DMS153 treated with DMSO at 0.1 percent for 48 hours (cell line): ENCODE measurements around the gene ZFP64.
A peak's percentile ranks its signal among the peaks of the same experiment; 100 is the strongest.
"Not testable (repeated sequence)": the region's sequence is repeated elsewhere in the genome, so short reads cannot be mapped to it uniquely, and the experiment has no call there.

Source experiments
- DNase-seq: peaks from one replicate; lab custom pipeline; 2025; ENCODE audit not compliant: unreplicated experiment; lab: John Stamatoyannopoulos, UW

Gene ZFP64

DNA sequence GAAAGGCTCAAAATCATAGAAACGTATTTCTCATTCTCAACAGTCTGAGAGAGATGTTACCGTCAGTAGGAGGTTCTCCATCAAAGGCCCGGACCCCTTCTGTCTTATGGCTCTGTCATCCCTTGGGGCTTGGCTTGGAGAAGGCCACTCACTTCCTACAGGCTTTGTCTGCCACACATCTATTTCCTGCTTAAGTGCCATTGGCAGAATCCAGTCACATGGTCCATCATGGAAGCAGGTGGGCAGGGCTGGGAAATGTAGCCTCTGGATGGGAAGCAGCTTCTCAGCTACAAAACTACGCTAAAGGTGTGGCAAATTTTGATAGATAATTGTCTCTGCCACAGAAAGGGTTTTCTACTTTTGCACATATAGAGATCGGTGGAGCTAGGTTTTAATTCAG is 12.6 kb upstream of the ZFP64 start:
- no peak for DNase-seq

DNA sequence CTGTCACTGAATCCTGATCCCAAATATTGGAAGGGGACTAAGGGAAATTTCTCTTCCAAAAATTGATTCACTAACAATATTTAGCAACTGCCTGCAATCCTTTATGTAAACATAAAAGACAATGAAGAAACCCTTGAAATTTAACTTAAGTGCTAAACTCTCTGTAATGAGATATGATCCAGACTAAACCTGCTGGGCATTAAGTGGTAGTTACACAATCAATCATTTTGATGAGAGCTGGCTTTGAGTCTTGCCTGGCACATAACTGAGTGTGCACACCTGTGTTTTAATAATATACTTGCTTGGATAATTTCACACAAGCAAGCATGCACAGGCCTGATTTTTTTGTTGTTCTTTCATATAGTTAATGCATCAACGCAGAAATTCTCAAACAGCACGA is 9.8 kb upstream of the ZFP64 start:
- peak; percentile 70 for DNase-seq

DNA sequence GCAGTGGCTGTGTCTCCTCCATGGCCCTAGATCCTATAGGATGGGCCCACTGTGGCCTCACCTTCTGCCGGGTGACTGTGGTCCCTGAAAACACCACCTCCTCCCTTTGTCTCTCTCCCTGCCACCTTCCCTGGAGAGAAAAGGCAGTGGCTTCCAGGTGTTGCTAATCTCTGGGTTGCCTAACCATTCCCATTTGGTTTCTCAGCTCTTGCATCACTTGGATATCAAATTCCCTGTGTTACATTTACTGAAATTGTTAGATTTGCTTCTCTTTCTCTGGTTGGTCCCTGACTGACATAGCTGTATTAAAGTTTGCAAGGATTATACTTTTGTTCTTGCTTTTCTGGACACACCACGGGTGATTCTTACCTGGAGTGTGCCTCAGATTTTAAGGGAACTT is 9.3 kb upstream of the ZFP64 start:
- DNase-seq: no peak

DNA sequence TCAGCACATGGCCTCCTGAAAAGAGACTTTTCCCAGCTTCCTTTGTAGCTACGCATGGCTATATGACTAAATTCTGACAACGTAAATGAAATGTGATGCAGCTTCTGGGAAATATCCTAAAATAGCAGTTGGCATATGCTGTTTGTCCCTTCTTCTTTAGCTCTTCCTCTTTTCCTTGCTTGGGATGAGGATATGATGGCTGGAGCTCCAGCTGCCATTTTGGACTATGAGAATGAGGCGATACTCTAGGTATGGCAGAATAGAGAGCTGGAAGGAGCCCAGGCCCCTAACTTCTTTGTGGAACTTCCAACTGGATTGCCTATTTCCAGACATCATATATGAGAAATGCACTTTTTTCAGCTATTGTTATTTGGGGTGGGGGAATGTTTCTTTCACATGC is 5.3 kb upstream of the ZFP64 start:
- no peak for DNase-seq

DNA sequence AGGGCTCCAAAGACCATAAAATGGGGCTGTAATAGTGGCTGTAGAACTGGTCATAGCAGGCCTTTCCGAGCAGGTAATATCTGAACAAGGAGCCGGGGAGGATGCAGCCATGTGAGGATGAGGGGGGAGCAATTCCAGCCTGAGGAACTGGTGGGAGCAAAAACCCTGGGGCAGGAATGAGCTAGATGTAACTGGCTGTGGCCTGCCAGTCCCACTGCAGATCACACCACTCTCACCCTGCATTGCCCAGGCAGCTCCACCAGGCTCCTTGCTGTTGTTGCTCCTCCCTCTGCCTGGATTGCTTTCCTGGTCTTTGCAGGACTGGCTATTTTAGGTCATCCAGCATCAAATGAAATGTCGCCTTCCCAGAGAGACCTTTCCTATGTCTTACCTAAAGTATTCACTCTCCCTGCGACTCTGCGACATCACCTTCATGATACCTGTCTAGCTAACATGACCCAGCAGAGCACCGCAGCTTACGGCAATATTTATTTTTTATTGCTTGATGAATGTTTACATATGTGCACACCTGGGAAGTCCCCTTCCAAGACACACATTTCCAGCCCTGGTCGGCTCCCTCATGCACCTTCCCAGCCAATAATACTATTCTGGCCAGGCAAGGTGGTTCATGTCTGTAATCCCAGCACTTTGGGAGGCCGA is 2.4 kb upstream of the ZFP64 start:
- no peak for DNase-seq

DNA sequence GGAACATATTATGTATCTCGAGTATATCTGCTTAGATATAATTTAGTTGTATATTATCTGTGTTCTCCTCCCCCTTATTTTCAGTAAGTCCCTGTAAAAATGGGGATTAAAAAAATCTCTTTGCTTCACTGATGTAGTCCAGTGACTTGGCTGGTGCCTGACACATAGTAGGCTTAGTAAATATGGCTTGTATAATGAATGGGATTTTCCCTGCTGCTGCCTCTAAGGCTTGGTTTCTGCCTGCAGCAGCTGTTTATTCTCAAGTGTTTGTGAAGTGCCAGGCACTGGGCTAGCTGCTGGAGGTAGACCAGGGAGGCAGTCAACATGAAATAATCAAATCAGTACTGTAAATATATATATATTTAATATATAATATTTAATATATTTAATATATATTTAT is 1.6 kb upstream of the ZFP64 start:
- DNase-seq: no peak

DNA sequence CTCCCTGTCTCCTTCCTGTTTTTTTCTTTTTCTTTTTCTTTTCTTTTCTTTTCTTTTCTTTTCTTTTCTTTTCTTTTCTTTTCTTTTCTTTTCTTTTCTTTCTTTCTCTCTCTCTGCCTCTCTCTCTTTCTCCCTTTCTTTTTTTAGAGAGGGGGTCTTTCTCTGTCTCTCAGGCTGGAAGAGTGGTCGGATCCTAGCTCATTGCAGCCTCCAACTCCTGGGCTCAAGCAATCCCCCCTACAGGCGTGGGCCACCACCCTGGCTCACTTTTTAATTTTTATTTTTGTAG is 1.1 kb upstream of the ZFP64 start:
- DNase-seq: not testable (repeated sequence)

DNA sequence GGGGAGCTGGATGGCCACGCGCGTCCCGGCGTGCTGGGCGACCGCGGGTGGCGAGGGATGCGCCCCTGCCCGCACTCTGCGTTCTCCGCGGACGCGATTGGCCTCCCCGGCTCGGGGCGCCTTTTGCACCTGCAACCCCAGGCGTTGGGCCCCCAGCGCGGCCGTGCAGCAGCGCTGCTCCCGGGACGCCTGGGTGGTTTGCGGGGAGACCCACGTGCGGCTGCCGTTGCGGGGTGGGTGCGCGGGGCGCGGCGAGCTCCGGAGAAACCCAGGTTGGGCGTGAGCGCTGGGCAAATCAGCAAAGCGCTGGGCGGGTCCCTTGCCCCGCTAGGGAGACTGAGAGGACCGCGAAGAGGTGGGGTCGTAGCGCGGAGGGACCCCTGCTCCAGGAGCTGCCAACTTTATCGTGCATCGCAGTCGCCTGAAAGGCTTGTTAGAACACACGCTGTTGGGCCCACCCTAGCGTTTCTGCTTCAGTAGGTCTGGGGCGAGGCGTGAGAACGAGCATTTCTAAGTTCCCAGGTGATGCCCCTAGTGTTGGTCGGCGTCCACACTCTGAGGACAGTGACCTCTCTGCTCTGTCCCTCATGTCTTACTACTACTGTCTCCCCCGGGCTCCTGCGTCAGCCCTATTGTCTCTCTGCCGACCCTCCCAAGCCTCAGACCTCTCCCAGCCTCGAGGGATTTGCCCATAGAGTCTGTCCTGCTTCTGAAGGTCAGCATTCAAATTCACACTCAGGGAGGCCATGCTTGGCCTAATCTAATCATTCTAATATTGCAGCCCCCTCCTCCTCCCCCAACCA is 538 bp upstream of the ZFP64 start:
- peak; percentile 22 for DNase-seq

DNA sequence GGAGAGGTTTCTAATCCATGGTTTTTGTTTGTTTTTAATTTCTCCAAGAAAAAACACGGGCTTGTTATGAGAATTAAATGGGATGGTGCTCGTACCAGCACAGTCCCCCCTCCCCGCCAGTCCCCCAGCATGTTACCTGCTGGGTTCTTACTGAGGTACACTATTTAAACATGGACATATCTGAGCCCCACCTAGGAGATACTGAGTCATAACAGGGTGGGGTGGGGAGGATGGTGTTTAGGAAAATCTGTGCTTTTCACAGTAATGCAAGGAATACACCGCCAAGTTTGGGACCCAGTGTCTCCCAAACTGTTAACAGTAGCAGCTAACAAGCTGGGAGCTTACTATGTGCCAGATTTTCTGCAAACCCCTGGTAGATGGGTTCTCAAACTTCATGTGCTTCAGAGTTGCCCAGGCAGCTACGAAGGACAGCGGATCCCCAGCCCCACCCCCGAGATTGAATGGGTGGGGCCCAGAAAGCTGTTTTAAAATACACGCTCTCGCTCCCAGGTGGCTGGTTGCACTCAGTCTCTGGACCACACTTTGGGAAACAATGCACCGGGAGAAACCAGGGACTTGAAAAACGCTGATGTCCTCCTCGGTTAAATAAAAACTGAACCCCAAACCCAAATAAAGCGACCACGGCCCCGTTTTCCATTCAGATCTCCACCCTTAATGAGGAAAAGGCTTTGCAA is 995 bp downstream of the ZFP64 start:
- DNase-seq: peak; percentile 17

DNA sequence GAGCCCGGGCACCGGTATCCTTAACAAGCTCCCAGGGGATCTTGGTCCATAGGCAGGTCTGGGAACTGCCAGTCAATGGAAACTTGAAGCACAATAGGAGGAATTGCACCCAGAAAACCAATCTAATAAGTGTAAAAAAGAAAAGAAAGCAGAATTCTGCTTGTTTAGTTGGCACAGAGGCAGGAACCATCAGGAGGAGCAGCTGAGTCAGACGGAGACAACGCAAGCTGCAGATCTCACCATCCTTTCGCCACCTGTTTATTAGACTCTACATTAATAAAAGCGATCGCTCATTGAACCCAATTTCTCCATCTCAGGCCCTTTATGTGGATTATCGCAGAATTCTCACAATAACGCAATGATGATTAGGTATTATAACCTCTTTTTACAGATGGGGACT is 9.8 kb downstream of the ZFP64 start:
- no peak for DNase-seq

DNA sequence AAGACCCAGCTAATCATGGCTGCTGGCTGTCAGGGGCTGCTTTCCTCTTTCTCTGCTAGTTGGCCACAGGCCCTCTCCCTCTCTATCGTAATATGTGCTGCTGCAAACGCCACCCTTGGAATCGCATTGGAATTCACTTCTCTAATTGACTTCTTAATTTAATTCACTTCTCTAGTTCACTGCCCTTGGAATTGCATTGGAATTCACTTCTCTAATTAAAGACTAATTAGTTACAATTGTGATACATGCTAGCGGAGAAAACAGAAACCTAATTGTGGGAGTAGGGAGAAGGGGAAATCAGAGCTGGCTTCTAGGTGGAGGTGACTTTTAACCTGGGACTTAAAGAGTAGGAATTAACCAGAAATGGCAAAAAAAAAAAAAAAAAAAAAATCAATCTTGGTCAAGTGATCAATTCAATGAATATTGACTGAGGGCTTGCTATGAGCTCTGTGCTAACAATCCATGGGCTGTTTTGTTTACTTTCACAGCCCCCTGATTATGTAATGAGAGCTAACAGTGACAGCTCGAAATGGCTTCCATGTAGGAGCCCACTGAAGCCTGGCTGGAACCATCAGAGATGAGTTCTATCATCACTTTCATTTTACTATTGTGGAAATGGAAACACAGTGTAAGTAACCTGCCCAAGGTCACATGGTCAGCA is 11.3 kb downstream of the ZFP64 start:
- no peak for DNase-seq

DNA sequence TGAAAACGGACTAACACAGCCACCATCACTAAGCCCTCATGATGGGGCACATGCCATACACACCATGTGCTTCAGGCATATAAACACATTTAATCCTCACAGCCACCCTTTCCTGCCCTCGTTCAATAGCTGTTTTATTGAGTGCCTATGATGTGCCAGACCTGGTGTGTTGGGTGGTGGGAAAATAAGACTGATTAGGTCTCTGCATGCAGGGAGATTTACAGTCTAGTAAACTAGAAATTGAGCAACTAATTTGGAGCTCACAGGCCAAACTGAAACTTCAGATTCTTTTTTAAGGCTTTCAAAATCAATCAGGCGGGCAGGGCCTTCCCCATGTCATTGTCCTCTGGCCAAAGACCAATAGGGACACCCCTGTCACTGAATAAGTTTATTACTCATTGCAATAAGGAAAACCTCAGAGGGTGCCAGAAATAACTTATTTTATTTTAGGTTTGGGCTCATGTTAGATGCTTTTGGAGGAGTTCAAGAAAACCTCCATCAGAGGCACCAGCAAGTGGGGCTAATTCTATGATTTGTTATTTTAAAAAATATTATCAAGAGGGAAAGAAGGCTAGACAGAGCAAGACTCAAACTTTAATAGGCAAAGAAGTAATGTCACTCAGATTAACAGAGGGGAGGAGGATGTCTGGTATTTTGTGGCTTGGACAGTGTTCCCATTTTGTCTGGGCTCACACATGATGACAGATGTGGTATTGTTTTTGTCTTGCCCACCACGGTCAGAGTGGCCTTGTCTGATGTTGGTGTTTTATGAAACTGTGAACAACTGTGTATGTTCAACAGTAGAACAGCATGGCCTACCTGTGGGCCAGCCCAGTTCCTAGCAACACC is 12.0 kb downstream of the ZFP64 start:
- DNase-seq: no peak

DNA sequence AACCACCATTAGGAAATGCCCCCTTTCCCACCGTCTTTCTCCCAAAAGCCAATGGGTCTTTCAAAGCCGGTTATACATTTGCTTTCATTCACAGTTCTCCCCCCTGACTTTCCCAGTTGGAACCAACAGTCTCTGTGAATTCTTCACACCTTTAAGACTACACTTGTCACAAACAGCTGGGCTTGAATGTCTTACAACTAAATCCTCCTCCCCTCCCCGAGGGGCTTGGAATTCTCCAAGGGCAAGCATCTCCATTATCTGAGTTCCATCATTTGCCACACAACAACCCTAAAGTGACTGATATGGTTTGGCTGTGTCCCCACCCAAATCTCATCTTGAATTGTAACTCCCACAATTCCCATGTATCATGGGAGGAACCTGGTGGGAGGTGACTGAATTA is 12.9 kb downstream of the ZFP64 start:
- DNase-seq: no peak

DNA sequence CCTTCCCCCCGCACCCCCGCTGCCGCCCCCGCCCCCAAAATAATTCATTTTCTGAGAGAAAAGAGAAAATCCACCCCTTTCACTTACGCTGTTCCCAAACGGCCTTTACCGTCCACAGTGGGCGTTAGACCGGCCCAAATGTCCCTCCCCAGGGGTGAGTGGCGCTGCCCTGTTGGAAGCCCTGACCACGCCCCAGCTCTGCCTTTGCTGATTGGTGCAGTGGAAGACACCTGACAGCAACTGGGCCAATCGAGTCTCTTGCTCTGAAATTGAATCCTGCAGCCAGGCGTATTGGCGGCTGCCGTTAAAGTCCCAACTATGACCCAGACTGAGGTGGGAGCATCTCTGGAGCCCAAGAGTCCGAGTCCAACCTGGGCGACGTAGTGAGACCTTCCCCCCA is 15.7 kb downstream of the ZFP64 start:
- DNase-seq: no peak

DNA sequence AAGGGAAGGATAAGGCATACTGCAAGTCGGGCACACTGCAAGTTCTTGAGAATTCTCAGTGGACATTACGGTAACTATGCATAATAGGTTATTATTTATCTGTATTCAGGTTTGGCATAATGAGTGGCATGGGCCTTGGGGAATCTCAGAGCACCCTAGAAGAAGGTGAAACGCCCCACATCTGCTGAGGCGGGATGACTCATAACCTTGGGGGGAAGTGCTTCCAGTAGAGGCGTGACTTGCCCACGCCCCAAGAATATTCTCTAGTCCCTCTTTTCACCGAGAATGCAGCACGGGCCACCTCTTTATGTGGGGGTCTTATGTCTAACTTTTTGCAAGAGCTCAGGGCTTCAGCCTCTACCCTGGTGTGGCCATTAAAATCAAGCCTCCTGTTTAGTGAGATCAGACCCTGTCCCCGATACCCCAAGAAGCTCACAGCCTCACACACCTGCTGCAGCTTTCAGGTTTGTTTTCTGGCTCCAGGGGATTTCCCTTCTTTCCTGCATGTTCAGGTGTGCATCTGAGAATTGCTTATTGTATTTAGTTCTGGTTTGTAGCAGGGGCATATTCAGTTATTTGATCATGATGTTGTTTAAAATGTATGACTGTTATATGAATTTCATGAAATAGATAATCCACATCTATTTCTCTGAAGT is 19.1 kb downstream of the ZFP64 start:
- no peak for DNase-seq

DNA sequence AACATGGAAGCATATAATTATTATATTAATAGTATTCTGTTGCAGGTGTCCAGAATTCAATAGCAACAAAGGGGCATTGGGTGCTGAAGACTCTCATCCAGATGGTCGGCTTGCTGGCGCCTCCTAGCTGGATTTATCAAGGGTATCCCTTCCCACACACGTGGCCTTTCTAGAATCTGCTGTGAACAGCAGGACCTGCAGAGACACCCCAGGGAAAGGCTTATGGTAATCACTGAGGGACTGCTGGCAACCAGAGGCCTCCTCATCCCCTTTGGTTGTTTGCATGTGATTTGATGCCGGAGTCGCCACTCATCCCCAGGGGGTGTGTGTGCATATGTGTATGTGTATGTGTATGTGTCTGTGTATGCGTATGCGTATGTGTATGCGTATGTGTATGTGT is 20.6 kb downstream of the ZFP64 start:
- DNase-seq: no peak

DNA sequence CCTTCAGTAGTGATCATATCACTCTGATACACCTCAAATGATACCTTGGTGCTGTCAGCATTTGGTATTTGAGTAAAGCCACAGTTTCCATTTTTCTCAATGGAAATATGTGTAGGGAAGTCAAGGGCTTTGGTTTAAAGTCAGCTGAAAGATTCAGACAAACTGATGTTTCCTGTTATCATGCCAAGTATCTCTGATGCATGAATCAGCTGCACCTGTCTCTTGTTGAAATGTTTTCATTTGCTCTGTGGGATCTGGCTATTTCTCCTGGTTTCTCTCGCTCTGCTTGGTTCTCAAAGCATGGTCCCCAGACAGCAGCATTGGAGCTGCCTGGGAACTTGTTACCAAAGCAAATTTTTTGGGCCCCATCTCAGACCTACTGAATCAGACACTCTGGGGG is 23.5 kb downstream of the ZFP64 start:
- no peak for DNase-seq

DNA sequence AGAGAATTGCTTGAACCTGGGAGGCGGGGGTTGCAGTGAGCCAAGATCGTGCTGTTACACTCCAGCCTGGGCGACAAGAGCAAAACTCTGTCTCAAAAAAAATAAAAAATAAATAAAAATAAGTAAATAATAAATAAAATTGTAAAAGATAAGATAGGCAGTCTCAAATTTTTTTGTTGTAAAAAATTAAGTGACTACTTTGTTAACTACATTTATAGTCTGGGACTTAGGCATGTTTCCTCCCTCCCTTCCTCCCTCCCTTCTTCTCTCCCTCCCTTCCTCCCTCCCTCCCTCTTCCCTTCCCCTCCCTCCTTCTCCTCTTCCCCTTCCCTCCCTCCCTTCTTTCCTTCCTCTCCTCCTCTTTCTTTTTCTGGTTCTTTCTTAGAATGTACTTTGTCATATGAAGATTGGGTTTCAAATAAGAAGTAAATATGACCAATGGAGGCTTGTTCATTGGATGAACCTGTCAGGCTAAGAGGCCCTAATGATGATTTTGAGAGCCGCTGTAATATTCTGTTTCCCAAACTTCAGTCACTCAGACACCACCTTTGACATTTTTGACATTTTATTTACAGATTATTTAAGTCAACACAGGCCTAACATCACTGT is 24.2 kb downstream of the ZFP64 start:
- DNase-seq: no peak

DNA sequence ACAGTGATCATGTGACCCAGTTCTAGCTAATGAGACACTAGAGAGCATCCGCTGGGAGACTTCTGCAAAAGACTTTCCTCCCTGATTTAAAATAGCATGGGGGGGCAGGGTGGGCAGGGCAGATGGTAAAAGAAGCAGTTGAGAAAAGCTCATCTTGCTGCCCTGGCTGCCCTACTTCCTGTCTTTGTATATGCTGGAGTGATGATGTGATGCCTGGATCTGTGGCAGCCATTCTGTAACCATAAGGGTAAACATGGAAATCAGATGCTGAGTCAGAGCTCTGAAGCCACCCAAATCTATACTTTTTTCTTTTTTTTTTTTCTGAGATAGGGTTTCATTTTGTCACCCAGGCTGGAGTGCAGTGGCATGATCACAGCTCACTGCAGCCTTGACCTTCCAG is 25.4 kb downstream of the ZFP64 start:
- DNase-seq: no peak

DNA sequence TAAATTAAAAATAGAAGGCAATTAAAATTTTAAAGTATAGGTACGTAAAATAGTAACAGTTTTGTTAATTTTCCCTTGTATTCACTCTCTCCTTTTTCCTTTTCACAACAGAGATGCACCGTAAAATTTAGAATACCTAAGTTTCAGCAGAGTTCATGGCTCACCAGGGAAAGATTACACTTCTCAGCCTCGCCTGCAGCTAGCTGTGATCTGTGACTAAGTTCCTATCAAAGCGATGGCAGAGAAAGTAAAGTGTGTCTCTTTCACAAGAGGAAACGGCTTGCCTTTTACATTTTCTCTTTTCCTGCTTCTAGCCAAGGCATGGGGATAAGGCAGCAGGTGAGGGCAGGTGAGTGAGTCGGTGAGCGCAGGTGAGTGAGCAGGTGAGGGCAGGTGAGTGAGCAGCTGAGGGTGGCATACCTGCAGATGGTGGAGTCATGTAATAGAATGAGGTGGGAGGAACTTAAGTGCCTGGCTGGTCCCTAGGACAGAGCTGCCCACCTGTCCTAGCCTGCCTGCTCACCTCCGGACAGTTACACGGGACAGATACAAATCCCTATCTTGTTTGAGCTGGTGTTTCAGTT is 30.9 kb downstream of the ZFP64 start:
- no peak for DNase-seq
